K562 (cell line): Measurements from ENCODE around the gene HSDL2. TPM values are rescaled to one million over a fixed set of nuclear protein-coding genes. Genes with fewer than 3 reads are reported as not detected.

Source experiments
- ATAC-seq: fragments of 200-7000 bp; cut with Tn5 transposase; 3 replicates; pipeline ENCODE4 v1.9.1; 2020; ENCODE audit warnings: moderate library complexity
- BruUV-seq: library from RNA; stranded (reverse); fragments of 400-500 nt; replicated peaks from 2 replicates; lab custom pipeline; 2021; lab: Mats Ljungman, UMichigan
- CTCF ChIA-PET: fragments of 300-600 bp; formaldehyde crosslinking; extraction: SDS; loops from one replicate; lab custom pipeline; 2021; ENCODE audit warnings: low intra/inter-chr PET ratio; lab: Yijun Ruan, JAX
- POLR2A ChIA-PET: fragments of 300-600, 350-650 bp; sonication (Branson Sonifier 250); formaldehyde crosslinking; extraction: SDS; loops from one replicate; lab custom pipeline; 2021; ENCODE audit warnings: antibody characterized with exemption, inconsistent platforms; lab: Yijun Ruan, JAX
- DNase-seq, 4 experiments: peaks; one replicate each; pipeline versions ENCODE4 v3.0.0 to v3.0.0-alpha.2; 2011 to 2018; ENCODE audit warnings: low spot score in 3 of 4, mixed read lengths in 3 of 4; ENCODE audit errors: extremely low read depth in 1 of 4
- FAIRE-seq: peaks from 2 replicates; lab custom pipeline; 2011; peaks lifted over from hg19 to GRCh38; lab: Jason Lieb, UNC
- H2AFZ ChIP-seq: 2 replicates; pipeline ENCODE4 v1.6.0; 2011; ENCODE audit warnings: low read depth, low read length, control low read depth, inconsistent platforms
- H3K27ac ChIP-seq: fragments of 200-600 bp; 3 replicates; pipeline ENCODE4 v1.8.0; 2011; ENCODE audit warnings: low read depth, mild to moderate bottlenecking, control low read depth, inconsistent platforms, low read length, moderate library complexity, mixed read lengths; ENCODE audit errors: extremely low read depth
- H3K27me3 ChIP-seq, 2 experiments: fragments of 300-600 bp in 1 of 2; 2 replicates in 1 of 2; 3 replicates in 1 of 2; pipeline versions ENCODE4 v1.6.0 to v1.8.0; 2011; ENCODE audit warnings: inconsistent platforms in 2 of 2, low read length in 2 of 2, mild to moderate bottlenecking in 1 of 2, mixed read lengths in 1 of 2, moderate library complexity in 1 of 2; ENCODE audit not compliant: control insufficient read depth in 2 of 2, insufficient read depth in 2 of 2
- H3K36me3 ChIP-seq: fragments of 300-600 bp; 3 replicates; pipeline ENCODE4 v1.8.0; 2011; ENCODE audit warnings: mild to moderate bottlenecking, low read length, inconsistent platforms; ENCODE audit not compliant: control insufficient read depth, insufficient read depth
- H3K4me1 ChIP-seq, 2 experiments: fragments of 200-600 bp in 1 of 2; replicated peaks in 1 of 2; 2 replicates in 1 of 2; 3 replicates in 1 of 2; pipeline versions ENCODE4 v1.5.1 to v1.8.0; 2011; ENCODE audit warnings: inconsistent platforms in 2 of 2, low read length in 2 of 2, mild to moderate bottlenecking in 1 of 2, mixed read lengths in 1 of 2, moderate library complexity in 1 of 2; ENCODE audit not compliant: control insufficient read depth in 2 of 2, insufficient read depth in 2 of 2
- H3K4me2 ChIP-seq: 2 replicates; pipeline ENCODE4 v1.6.1; 2011; ENCODE audit warnings: low read length, control low read depth, inconsistent platforms, mixed read lengths; ENCODE audit not compliant: insufficient read depth
- H3K4me3 ChIP-seq: fragments of 200-600 bp; sonication (generic), shearing (Covaris generic); 2 replicates; pipeline ENCODE4 v1.5.1; 2016; ENCODE audit warnings: control low read depth, inconsistent platforms
- H3K79me2 ChIP-seq: fragments of 200-600 bp; 3 replicates; pipeline ENCODE4 v1.8.0; 2011; ENCODE audit warnings: low read length, inconsistent platforms; ENCODE audit not compliant: control insufficient read depth, insufficient read depth
- H3K9ac ChIP-seq, 2 experiments: 2 replicates each; pipeline versions ENCODE4 v1.6.0 to v1.6.1; 2011; ENCODE audit warnings: low read depth in 2 of 2, low read length in 2 of 2, control low read depth in 1 of 2, inconsistent platforms in 1 of 2, mild to moderate bottlenecking in 1 of 2, mixed read lengths in 1 of 2; ENCODE audit not compliant: insufficient read depth in 1 of 2
- H3K9me1 ChIP-seq: one replicate; pipeline ENCODE4 v1.6.0; 2011; ENCODE audit warnings: inconsistent platforms, mild to moderate bottlenecking, low read length, moderate library complexity; ENCODE audit not compliant: control insufficient read depth, insufficient read depth
- H3K9me3 ChIP-seq: replicated peaks from 2 replicates; pipeline ENCODE4 v1.5.1; 2011; ENCODE audit warnings: low read depth, low read length, inconsistent platforms; ENCODE audit not compliant: control insufficient read depth, insufficient read depth
- H4K20me1 ChIP-seq: replicated peaks from 2 replicates; pipeline ENCODE4 v1.6.1; 2011; ENCODE audit warnings: low read length, inconsistent platforms, mixed read lengths; ENCODE audit not compliant: control insufficient read depth, insufficient read depth
- ESRRA ChIP-seq: fragments of 450-650 bp; IDR thresholded peaks from 2 replicates; pipeline ENCODE4 v1.6.1; 2014; ENCODE audit warnings: low read depth, mild to moderate bottlenecking, moderate library complexity, borderline replicate concordance
- PYGO2 ChIP-seq: fragments of 450-650 bp; IDR thresholded peaks from 2 replicates; pipeline ENCODE4 v1.6.1; 2016; ENCODE audit warnings: mild to moderate bottlenecking, missing genetic modification characterization, moderate library complexity, missing compliant biosample characterization
- SNRNP70 ChIP-seq: fragments of 200-400 bp; formaldehyde crosslinking; optimal IDR thresholded peaks from 2 replicates; pipeline ENCODE3; 2017; ENCODE audit warnings: low read depth, low read length
- ZNF551 ChIP-seq: fragments of 250-450 bp; sonication (Bioruptor Pico); IDR thresholded peaks from 2 replicates; pipeline ENCODE4 v1.5.0; 2021; ENCODE audit warnings: mild to moderate bottlenecking, moderate library complexity
- ZNF561 ChIP-seq: fragments of 450-650 bp; formaldehyde crosslinking; conservative IDR thresholded peaks from 2 replicates; pipeline ENCODE4 v1.4.0; 2020; ENCODE audit warnings: mild to moderate bottlenecking, moderate library complexity
- WGBS: fragments of 100-300 bp; shearing (Covaris generic); methylation state at CpG from one replicate; pipeline ENCODE4 v1.1.6; 2016; ENCODE audit warnings: low coverage, mixed read lengths; ENCODE audit not compliant: insufficient coverage; ENCODE audit errors: missing lambda C conversion rate; 5-methylcytosine and 5-hydroxymethylcytosine counted together
- in situ Hi-C: fragments of 300-500 bp; cut with MboI; formaldehyde crosslinking; loops from 4 replicates; pipeline ENCODE4 v1.15.0; 2018; ENCODE audit warnings: inconsistent platforms, mixed read lengths
- intact Hi-C: fragments of 100-400 bp; cut with micrococcal nuclease; formaldehyde crosslinking; loops from 2 replicates; pipeline ENCODE4 v1.14.2; 2022
- polyA plus RNA-seq, 8 experiments: library from polyadenylated mRNA; depleted of rRNA in 4 of 8; stranded (reverse) in 5 of 8; unstranded in 3 of 8; fragments of >200 nt; fragmentation: Nextera tagmentation in 2 of 8; fragmentation: Illumina TruSeq in 1 of 8; extraction: Ambion mirVana in 2 of 8; extraction: Trizol in 1 of 8; gene quantifications; 2 replicates each; pipeline versions ENCODE4 v1.2.1 to v1.2.3, GENCODE V29; 2011 to 2014; ENCODE audit warnings: inconsistent platforms in 1 of 8, missing spikeins in 1 of 8
- total RNA-seq, 7 experiments: library from RNA; depleted of rRNA in 6 of 7; stranded (reverse); fragments of >200 nt in 6 of 7; fragmentation: Illumina TruSeq in 2 of 7; extraction: Trizol in 2 of 7; gene quantifications; 2 replicates each; pipeline versions ENCODE4 v1.2.1 to v1.2.3, GENCODE V29; 2011 to 2021; ENCODE audit warnings: low replicate concordance in 1 of 7
- TF ChIP-seq, protein P1 (sequence below): fragments of 250-450 bp; sonication (Bioruptor Pico); IDR thresholded peaks from 2 replicates; pipeline ENCODE4 v1.5.0; 2021
- TF ChIP-seq, protein P2 (sequence below): sonication (generic); formaldehyde crosslinking; IDR thresholded peaks from 2 replicates; pipeline ENCODE4 v1.8.1; 2023; ENCODE audit warnings: mild to moderate bottlenecking, missing genetic modification reagents

The HSDL2 gene
- total and polyA plus RNA-seq, 9 of the 15 experiments (the other 6 are each of a cell fraction or from before 2014, with no cell fraction given) = 22.8 to 74.1 (median 35.6) TPM

DNA sequence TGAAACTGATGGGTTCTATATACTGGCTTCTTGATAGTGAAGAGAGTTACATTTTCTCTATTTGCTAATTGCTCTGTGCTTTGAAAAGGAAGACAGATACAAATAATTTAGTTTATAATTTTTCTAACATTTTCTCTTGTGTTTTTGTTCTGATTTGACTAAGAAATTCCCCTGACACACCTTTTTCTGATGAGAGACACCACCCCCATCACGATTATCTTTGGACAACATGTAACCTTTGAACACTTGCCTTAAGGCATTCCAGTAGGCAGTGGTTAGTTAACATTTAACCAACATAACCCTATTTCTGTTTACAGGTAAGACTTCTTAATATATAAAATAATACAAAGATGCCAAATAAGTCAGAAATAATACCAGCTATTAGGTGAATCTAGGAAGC, 42.4 kb upstream of the HSDL2 start:
- Histone ChIP-seq H3K9me1 (no peaks in the 10 kb centered on the region), H3K4me1 (peaks cover 2 to 7% of the 10 kb centered on the region in 2 experiments; a peak in 2 of 5 replicates), H3K9ac (no peak overlapping the region), H3K27me3 (no peaks in the 10 kb centered on the region), H3K9me3 (no peaks in the 10 kb centered on the region), H3K4me2 (no peak overlapping the region), H3K79me2 (peaks cover 12% of the 10 kb centered on the region), H2AFZ (no peak overlapping the region), H3K4me3 (no peak overlapping the region), H3K27ac (no peak overlapping the region), H3K36me3 (no peaks in the 10 kb centered on the region), H4K20me1 (no peaks in the 10 kb centered on the region)
- no peak for TF ChIP-seq ZNF561
- TF ChIP-seq ESRRA = no peak
- TF ChIP-seq SNRNP70 = no peak
- TF ChIP-seq PYGO2 = no peak
- no peak for TF ChIP-seq ZNF551 (CRISPR knock-in tag)
- TF ChIP-seq, protein P1, sequence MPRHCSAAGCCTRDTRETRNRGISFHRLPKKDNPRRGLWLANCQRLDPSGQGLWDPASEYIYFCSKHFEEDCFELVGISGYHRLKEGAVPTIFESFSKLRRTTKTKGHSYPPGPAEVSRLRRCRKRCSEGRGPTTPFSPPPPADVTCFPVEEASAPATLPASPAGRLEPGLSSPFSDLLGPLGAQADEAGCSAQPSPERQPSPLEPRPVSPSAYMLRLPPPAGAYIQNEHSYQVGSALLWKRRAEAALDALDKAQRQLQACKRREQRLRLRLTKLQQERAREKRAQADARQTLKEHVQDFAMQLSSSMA (CRISPR knock-in tag) = no peak
- TF ChIP-seq, protein P2, sequence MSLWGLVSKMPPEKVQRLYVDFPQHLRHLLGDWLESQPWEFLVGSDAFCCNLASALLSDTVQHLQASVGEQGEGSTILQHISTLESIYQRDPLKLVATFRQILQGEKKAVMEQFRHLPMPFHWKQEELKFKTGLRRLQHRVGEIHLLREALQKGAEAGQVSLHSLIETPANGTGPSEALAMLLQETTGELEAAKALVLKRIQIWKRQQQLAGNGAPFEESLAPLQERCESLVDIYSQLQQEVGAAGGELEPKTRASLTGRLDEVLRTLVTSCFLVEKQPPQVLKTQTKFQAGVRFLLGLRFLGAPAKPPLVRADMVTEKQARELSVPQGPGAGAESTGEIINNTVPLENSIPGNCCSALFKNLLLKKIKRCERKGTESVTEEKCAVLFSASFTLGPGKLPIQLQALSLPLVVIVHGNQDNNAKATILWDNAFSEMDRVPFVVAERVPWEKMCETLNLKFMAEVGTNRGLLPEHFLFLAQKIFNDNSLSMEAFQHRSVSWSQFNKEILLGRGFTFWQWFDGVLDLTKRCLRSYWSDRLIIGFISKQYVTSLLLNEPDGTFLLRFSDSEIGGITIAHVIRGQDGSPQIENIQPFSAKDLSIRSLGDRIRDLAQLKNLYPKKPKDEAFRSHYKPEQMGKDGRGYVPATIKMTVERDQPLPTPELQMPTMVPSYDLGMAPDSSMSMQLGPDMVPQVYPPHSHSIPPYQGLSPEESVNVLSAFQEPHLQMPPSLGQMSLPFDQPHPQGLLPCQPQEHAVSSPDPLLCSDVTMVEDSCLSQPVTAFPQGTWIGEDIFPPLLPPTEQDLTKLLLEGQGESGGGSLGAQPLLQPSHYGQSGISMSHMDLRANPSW (CRISPR knock-in tag) = no peak
- FAIRE-seq (no peak), DNase-seq (no peak), ATAC-seq (no peak)
- intact Hi-C loops = loop anchor here (10.0 kb wide), 2 partner anchors 333 to 443 kb away; partner anchors contain the start of gene UGCG
- BruUV-seq = no TSS peak
- ChIA-PET POLR2A (interaction anchor here (1.1 to 2.8 kb wide), 2 partner anchors 41 to 207 kb away, joined by 3 to 9 read pairs; partner anchors contain the start of gene HSDL2), CTCF (no interaction called here)
- 0% methylated on average over 1 of the region's 1 CpG for WGBS
- in situ Hi-C loops = no loop called here
